Lower lobe of right lung (tissue), 2 donors: ENCODE results near the gene NKD1. TPM values are rescaled to one million over a fixed set of nuclear protein-coding genes. Genes with fewer than 3 reads are reported as not detected.
"Not testable (repeated sequence)": the region's sequence is repeated elsewhere in the genome, so short reads cannot be mapped to it uniquely, and the experiment has no call there.

Experiments used
- ATAC-seq, 2 donors: fragments of 200-7000 bp; cut with Tn5 transposase; one replicate each; pipeline ENCODE4 v1.9.1; 2020 to 2022; ENCODE audit warnings: mild to moderate bottlenecking in 2 of 2, moderate library complexity in 2 of 2
- DNase-seq: peaks from one replicate; pipeline ENCODE4 v3.0.0-alpha.2; 2020
- H3K27ac ChIP-seq: fragments of 200-600 bp; one replicate; pipeline ENCODE4 v1.8.0; 2022
- H3K27me3 ChIP-seq: fragments of 200-600 bp; one replicate; pipeline ENCODE4 v1.8.0; 2022; ENCODE audit warnings: low read depth
- H3K36me3 ChIP-seq: fragments of 200-600 bp; one replicate; pipeline ENCODE4 v1.8.0; 2022; ENCODE audit warnings: mild to moderate bottlenecking
- H3K4me1 ChIP-seq: fragments of 200-600 bp; one replicate; pipeline ENCODE4 v1.8.0; 2022
- H3K4me3 ChIP-seq: fragments of 200-600 bp; one replicate; pipeline ENCODE4 v1.8.0; 2022; ENCODE audit warnings: mild to moderate bottlenecking
- H3K9me3 ChIP-seq: fragments of 200-600 bp; one replicate; pipeline ENCODE4 v1.8.0; 2022
- intact Hi-C: fragments of 100-400 bp; cut with DNase I; formaldehyde crosslinking; loops from one replicate; pipeline ENCODE4 v1.11.0; 2022
- total RNA-seq: library from RNA; stranded (reverse); fragmentation: NEBNext Ultra II Directional; extraction: Animal tissue kit (Norgen Biotek cat#: 25700); gene quantifications from one replicate; pipeline ENCODE4 v1.2.1, GENCODE V29; 2021
- TF ChIP-seq, protein P1 (sequence below): fragments of 200-600 bp; IDR thresholded peaks from one replicate; pipeline ENCODE4 v1.8.0; 2022; ENCODE audit warnings: antibody characterized with exemption, mild to moderate bottlenecking
- donor health status: DM: no; HTN: yes; CAD: no; lungs with severe emphysema.

The NKD1 gene
- total RNA-seq, 1 donor from 2014 or later, result 30.7 TPM

DNA sequence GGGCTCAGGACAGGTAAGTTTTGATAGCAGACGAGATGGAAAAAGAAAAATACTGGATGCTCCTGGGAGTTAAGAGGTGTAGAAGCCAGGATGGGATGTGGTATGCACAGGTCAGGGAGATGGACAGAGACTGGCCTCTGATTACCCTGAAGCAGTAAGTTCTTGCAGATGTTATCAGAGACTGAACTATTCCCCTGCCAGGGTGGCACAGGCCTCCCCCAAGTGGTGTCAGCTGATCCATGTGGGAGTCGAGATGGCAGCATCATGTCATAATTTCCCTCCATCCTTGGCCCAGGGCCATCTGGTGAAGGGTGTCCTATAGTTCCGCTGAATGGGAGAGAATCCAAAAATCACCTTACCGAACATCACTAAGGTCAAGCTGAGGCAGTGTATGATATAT is 14.1 kb upstream of the NKD1 start:
- H3K36me3 ChIP-seq, result no peaks in the 10 kb centered on the region
- intact Hi-C loops, result no loop called here
- TF ChIP-seq, protein P1, sequence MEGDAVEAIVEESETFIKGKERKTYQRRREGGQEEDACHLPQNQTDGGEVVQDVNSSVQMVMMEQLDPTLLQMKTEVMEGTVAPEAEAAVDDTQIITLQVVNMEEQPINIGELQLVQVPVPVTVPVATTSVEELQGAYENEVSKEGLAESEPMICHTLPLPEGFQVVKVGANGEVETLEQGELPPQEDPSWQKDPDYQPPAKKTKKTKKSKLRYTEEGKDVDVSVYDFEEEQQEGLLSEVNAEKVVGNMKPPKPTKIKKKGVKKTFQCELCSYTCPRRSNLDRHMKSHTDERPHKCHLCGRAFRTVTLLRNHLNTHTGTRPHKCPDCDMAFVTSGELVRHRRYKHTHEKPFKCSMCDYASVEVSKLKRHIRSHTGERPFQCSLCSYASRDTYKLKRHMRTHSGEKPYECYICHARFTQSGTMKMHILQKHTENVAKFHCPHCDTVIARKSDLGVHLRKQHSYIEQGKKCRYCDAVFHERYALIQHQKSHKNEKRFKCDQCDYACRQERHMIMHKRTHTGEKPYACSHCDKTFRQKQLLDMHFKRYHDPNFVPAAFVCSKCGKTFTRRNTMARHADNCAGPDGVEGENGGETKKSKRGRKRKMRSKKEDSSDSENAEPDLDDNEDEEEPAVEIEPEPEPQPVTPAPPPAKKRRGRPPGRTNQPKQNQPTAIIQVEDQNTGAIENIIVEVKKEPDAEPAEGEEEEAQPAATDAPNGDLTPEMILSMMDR, result no peak

DNA sequence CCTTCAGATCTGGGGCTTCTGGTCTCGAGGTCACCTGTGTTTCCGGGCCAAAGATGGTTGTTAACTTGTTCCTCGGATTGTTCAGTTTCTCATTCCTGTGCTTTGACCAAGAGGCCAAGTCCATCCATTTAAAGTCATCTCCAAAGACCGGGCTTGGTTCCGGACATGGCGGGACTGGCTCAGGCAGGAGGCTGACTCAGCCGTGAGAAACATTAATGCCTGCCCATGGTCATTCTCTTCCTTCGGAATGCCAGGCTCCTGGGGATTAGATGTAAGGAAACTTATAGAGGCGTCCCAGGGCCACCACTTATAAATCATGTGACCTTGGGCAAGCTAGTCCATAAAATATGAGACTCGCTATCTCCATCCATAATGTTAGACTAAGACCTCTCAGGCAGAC is 13.6 kb upstream of the NKD1 start:
- Histone ChIP-seq H3K4me3 (no peak overlapping the region), H3K27me3 (no peaks in the 10 kb centered on the region), H3K9me3 (no peaks in the 10 kb centered on the region), H3K27ac (no peak overlapping the region), H3K4me1 (no peaks in the 10 kb centered on the region), H3K36me3 (no peaks in the 10 kb centered on the region)
- intact Hi-C loops, result no loop called here
- ATAC-seq (no peak), DNase-seq (no peak)
- TF ChIP-seq, protein P1, result no peak

More for the DNA sequence above, 14.1 kb upstream of the NKD1 start:
- Histone ChIP-seq H3K4me1 (no peaks in the 10 kb centered on the region), H3K4me3 (no peak overlapping the region), H3K27ac (no peak overlapping the region), H3K27me3 (no peaks in the 10 kb centered on the region), H3K9me3 (no peaks in the 10 kb centered on the region)
- DNase-seq, result no peak
- no peak for ATAC-seq

DNA sequence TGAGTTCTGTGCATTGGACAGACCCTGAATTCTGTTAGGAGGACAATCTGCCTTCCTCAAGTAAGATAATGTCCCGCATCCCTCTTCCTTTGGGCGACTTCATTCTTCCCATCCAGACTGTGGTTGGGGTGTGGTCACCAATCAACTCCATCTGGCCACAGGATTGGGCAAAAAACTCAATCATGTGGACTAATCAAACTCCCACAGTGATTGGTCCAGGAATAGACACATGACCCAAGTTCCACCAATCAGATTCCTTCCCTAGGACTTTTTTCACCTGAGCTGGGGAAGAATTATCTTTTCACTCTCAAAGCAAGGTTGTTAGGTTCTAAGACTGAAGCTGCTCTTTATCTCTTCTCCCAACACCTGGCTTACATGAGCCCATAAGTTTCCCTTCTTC is 13.2 kb upstream of the NKD1 start:
- TF ChIP-seq, protein P1, result no peak
- Histone ChIP-seq H3K27me3 (no peaks in the 10 kb centered on the region), H3K4me1 (no peaks in the 10 kb centered on the region), H3K27ac (no peak overlapping the region), H3K4me3 (no peak overlapping the region), H3K9me3 (no peaks in the 10 kb centered on the region), H3K36me3 (no peaks in the 10 kb centered on the region)
- DNase-seq, result no peak
- no peak for ATAC-seq
- intact Hi-C loops, result no loop called here

DNA sequence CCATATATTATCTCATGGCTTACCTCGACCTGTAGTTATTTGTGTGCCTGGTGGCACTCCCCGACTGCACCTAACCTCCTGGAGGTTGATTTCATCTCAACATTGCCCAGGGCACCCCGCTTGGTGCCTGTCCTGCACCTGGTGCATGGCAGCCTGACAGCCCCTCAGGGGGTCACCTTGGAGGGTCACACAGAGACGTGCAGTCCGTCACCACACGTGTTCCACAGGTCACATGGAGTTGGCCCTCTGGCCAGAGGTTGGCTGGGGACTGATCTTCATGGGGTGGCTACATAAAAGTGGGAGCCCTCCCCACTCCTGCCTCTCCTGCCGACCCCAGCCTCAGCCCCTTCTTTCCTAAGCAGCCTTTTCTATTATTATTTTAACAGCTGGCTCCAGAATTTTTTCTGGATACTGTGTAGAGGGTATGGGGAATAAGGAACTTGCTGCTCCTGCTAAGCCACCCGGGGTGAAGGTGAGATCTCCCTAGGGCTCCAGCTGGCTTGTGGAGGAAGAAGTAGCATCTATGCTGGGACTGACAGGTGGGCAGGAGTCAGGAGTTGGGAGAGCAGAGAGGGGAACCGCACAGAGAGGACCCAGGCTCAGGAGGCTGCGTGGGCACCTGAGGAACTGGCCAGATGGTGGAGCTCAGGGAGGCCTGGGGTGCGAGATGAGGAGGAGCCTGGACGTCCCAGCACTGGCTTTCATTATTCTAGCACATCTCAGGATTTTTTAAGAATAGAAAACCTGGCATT is 12.5 kb upstream of the NKD1 start:
- ATAC-seq (no peak), DNase-seq (no peak)
- intact Hi-C loops, result no loop called here
- TF ChIP-seq, protein P1, result no peak
- Histone ChIP-seq H3K4me3 (no peak overlapping the region), H3K9me3 (no peaks in the 10 kb centered on the region), H3K27ac (no peak overlapping the region), H3K27me3 (no peaks in the 10 kb centered on the region), H3K4me1 (no peaks in the 10 kb centered on the region), H3K36me3 (no peaks in the 10 kb centered on the region)

DNA sequence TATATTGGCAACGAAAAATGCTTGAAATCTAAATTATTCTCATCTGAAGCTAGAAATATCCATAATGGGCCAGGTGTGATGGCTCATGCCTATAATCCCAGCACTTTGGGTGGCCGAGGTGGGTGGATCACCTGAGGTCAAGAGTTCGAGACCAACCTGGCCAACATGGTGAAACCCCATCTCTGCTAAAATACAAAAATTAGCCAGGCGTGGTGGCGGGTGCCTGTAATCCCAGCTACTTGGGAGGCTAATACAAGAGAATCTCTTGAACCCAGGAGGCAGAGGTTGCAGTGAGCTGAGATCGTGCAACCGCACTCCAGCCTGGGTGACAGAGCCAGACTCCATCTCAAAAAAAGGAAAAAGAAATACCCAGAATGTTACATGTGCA is 11.9 kb upstream of the NKD1 start:
- H3K4me1 ChIP-seq, H3K4me3 ChIP-seq, H3K27me3 ChIP-seq, intact Hi-C loops, H3K27ac ChIP-seq, H3K9me3 ChIP-seq, DNase-seq, H3K36me3 ChIP-seq, ATAC-seq: not testable (repeated sequence)

DNA sequence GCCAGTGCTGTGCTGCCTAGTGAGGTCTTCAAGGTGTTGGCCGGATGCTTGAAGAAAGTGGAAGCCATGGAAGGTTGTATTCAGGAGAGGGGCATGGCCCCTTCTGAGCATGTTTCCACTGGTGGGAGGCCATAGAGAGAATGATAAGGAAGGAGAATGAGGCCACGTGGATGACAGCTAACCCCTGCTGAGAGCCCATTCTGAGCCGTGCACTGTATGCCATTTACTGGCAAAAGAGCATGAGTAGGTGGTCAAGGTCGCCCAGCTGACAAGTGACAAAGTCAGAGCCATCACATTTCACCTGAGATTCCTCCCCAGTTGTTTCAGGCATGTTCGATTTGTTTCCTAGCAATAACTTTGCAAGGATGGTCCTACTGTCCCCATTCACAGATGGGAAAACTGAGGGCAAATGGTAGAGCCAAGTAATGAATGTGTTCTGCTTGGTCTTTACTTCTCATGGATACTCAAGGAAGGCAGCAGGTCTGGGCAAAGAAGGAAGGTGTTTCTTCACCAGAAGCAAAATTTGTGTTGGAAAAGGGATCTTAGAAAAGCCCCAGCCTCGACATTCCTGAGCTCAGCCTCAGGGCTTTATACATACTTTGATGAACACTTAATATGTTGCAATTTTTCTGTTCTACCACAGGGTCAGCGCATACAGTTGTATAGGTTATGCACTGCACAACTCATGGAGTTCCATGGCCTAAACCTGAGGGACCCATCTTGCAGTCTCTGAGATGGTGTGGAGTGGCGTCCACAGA is 10.5 kb upstream of the NKD1 start:
- no peak overlapping the region for H3K27ac ChIP-seq
- no peaks in the 10 kb centered on the region for H3K4me1 ChIP-seq
- ATAC-seq (no peak), DNase-seq (no peak)
- no peaks in the 10 kb centered on the region for H3K36me3 ChIP-seq
- TF ChIP-seq, protein P1, result no peak
- no peaks in the 10 kb centered on the region for H3K27me3 ChIP-seq
- no peaks in the 10 kb centered on the region for H3K9me3 ChIP-seq
- intact Hi-C loops, result no loop called here
- no peak overlapping the region for H3K4me3 ChIP-seq
